ENCODE measurements around the gene CNPY3.
A peak's percentile ranks its signal among the peaks of the same experiment; 100 is the strongest.

The CNPY3 gene

DNA sequence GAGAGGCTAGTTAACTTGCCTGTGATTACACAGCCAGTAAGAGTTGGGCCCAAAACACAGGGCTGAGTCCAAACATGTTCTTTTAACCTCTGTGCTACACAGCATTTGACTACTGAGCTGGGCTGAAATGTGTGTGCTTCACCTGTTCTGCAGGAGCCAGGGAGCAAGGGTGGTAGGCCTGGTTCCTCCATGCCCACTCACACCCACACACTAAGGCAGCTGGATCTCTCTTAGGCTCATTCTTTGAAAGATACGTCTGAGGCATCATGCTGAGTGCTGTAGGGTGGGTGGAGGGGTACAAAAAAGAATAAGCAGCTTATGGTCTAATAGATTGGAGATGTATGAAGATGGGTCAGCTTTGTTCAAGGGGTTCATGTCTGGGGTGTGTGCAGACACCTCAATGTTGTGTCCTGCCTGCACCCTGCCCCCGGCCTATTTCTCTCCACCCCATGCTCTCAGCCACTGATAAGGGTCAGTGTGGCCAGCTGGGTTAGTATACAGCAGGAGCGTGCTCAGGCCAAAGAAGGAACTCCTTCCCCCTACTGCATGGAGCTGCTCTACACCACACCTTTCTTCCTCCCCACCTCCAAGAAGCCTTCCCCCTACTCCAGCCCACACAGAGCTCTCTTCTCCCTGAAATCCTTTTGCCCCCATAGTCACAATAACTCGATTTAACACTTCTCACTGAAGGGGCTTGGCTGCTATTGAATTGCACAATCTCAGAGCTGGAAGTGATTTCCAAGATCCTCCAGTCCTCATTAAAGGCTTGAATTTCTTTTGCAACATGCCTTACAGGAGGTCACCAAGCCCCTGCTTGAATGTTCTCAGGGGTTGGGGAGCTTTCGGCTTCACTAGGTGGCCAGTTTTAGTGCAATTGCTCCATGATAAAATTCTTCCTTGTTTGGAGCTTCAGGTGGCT lies 58.5 kb downstream of the CNPY3 start:
- in situ Hi-C loops (cut with HindIII; ENCODE audit: low sequenced_read_pairs), result no loop called here
- no peak for DNase-seq (ENCODE audit: low read depth, low spot score)
- H3K4me3 ChIP-seq (ENCODE audit: low read depth, low read length), result no peak overlapping the region
- TF ChIP-seq, protein P1, sequence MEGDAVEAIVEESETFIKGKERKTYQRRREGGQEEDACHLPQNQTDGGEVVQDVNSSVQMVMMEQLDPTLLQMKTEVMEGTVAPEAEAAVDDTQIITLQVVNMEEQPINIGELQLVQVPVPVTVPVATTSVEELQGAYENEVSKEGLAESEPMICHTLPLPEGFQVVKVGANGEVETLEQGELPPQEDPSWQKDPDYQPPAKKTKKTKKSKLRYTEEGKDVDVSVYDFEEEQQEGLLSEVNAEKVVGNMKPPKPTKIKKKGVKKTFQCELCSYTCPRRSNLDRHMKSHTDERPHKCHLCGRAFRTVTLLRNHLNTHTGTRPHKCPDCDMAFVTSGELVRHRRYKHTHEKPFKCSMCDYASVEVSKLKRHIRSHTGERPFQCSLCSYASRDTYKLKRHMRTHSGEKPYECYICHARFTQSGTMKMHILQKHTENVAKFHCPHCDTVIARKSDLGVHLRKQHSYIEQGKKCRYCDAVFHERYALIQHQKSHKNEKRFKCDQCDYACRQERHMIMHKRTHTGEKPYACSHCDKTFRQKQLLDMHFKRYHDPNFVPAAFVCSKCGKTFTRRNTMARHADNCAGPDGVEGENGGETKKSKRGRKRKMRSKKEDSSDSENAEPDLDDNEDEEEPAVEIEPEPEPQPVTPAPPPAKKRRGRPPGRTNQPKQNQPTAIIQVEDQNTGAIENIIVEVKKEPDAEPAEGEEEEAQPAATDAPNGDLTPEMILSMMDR (IDR thresholded peaks at IDR 0.05; ENCODE audit: low read depth, low read length), result no peak

DNA sequence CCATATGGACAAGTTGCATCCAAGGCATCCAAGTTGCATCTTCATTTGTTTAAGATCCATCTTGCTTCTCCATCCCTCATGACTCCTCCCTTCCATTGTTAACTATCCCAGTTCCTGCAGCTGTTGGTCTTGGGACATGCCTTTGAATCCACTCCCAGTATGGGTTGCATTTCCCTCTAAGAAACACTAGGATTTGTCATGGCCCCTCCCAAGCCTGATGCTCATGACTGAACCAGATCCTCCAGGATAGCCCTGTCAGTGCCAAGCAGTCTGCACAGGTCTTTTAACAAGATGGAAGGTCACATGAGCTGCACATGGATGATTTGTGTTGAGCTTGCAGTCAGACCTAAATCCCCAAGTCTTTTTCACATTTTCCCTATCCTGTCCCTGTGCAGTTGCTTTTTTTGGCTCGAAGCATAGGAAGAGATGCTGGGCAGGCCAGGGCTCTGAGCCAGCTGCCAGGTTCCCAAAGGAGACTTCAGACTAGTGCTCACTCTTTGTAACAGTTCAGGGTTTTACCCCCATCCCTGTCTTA lies 59.3 kb downstream of the CNPY3 start:
- DNase-seq (ENCODE audit: low read depth, low spot score), result peak; percentile 14
- H3K4me3 ChIP-seq (ENCODE audit: low read depth, low read length), result no peak overlapping the region
- in situ Hi-C loops (cut with HindIII; ENCODE audit: low sequenced_read_pairs), result no loop called here
- TF ChIP-seq, protein P1 (IDR thresholded peaks at IDR 0.05; ENCODE audit: low read depth, low read length), result no peak

Data from astrocyte of the spinal cord (primary cell).